ENCODE results near the gene PUS1.

The PUS1 gene

GRCh38 chr12:131990980-131991305 is 61.9 kb downstream of the PUS1 start:
- no peak overlapping the region for H3K4me3 ChIP-seq (ENCODE audit: low read depth in 1 of 2, low read length in 2 of 2)
- H3K9me3 ChIP-seq (ENCODE audit: control insufficient read depth in 1 of 2, low read length in 2 of 2), result no peaks in the 10 kb centered on the region
- H3K27ac ChIP-seq (ENCODE audit: low read length), result no peak overlapping the region
- no peaks in the 10 kb centered on the region for H3K27me3 ChIP-seq (ENCODE audit: low read depth, low read length)
- H3K36me3 ChIP-seq (ENCODE audit: control insufficient read depth in 1 of 2, insufficient read depth in 2 of 2, low read length in 2 of 2), result peaks cover 66 to 91% of the 10 kb centered on the region in 2 donors
- peaks cover 0 to 5% of the 10 kb centered on the region in 2 donors for H3K4me1 ChIP-seq (ENCODE audit: control insufficient read depth in 1 of 2, insufficient read depth in 2 of 2, low read length in 2 of 2)

- H3K9me3 ChIP-seq (ENCODE audit: control insufficient read depth in 1 of 2, low read length in 2 of 2), result no peaks in the 10 kb centered on the region
- peaks cover 57 to 88% of the 10 kb centered on the region in 2 donors for H3K36me3 ChIP-seq (ENCODE audit: control insufficient read depth in 1 of 2, insufficient read depth in 2 of 2, low read length in 2 of 2)
- no peak overlapping the region for H3K27ac ChIP-seq (ENCODE audit: low read length)
- no peaks in the 10 kb centered on the region for H3K27me3 ChIP-seq (ENCODE audit: low read depth, low read length)
- H3K4me3 ChIP-seq (ENCODE audit: low read depth in 1 of 2, low read length in 2 of 2), result no peak overlapping the region
- H3K4me1 ChIP-seq (ENCODE audit: control insufficient read depth in 1 of 2, insufficient read depth in 2 of 2, low read length in 2 of 2), result peaks cover 0 to 5% of the 10 kb centered on the region in 2 donors
Observed at GRCh38 chr12:131991816-131992430, 62.8 kb downstream of the PUS1 start.

DNA sequence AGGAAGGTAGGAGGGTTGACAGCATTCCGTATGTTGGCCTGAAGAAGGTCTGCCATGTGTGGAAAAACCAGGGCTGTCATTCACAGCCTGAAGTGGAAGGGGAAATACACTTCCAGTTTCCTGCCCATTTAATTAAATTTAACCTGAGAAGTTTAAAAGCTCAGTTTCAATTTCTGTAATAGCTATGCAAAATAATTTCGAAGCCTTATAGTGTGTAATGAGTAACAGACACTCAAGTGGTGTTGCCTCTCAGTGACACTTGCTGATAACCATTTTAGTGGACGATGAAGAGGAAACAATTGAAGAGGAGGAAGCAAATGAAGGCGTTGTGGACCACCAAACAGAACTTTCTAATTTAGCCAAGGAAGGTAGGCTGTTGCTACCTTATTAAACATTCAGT is 65.5 kb downstream of the PUS1 start:
- Histone ChIP-seq H3K9me3 (ENCODE audit: control insufficient read depth in 1 of 2, low read length in 2 of 2) (no peaks in the 10 kb centered on the region), H3K4me1 (ENCODE audit: control insufficient read depth in 1 of 2, insufficient read depth in 2 of 2, low read length in 2 of 2) (no peaks in the 10 kb centered on the region), H3K36me3 (ENCODE audit: control insufficient read depth in 1 of 2, insufficient read depth in 2 of 2, low read length in 2 of 2) (peaks cover 33 to 69% of the 10 kb centered on the region in 2 donors), H3K27me3 (ENCODE audit: low read depth, low read length) (no peaks in the 10 kb centered on the region), H3K27ac (ENCODE audit: low read length) (no peak overlapping the region), H3K4me3 (ENCODE audit: low read depth in 1 of 2, low read length in 2 of 2) (no peak overlapping the region)

Measured in muscle layer of duodenum (tissue), 2 donors.